GM19035 (cell line): ENCODE measurements around the gene ADGRD1.

ENCODE experiments used
- ATAC-seq: cut with Tn5 transposase; IDR thresholded peaks from one replicate; pipeline ENCODE4 v1.9.1; 2021; ENCODE audit not compliant: unreplicated experiment

ADGRD1 gene

GRCh38 chr12:130961921-130962451, 8.3 kb downstream of the ADGRD1 start:
- no peak for ATAC-seq

DNA sequence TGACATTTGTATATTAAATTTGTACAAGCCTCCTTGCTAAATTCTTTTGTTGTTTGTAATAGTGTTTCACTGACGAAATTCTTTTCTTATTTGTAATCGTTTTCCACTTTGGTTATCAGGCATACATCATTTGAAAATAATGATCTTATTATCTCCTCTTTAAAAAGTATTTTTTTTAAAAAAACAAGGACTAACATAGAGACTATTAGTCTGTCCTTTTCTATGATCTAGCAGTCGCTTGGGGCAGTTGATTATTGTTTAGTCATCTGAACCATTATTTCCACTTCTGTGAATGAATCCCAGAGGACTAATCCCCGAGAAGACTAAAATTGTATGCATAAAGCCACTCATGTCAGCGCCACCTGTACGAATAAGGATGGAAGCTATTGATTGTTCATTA, 11.5 kb downstream of the ADGRD1 start:
- no peak for ATAC-seq

GRCh38 chr12:130965668-130966067, 12.0 kb downstream of the ADGRD1 start:
- ATAC-seq: no peak

DNA sequence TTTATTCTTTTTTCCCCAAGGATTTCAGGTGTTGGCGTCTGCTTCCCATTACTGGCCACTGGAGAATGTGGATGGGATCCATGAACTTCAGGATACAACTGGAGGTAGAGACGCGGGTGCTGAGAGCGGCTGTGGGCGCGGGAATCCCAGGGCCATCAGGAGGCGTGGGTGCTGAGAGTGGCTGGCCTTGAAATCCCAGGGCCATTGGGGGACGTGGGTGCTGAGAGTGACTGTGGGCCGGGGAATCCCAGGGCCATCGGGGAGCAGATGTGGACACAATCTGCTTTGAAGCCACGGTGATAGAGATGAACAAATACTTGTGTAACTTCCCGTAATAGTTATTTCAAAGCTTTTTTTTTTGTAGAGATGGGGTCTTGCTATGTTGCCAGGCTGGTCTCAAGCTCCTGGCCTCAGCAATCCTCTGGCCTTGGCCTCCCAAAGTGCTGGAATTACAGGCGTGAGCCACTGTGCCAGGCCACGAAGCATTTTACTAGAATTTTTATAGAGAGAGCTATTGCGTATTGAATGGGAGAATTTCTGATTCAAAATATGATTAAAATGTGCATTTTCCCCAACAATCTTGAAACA, 12.8 kb downstream of the ADGRD1 start:
- no peak for ATAC-seq

DNA sequence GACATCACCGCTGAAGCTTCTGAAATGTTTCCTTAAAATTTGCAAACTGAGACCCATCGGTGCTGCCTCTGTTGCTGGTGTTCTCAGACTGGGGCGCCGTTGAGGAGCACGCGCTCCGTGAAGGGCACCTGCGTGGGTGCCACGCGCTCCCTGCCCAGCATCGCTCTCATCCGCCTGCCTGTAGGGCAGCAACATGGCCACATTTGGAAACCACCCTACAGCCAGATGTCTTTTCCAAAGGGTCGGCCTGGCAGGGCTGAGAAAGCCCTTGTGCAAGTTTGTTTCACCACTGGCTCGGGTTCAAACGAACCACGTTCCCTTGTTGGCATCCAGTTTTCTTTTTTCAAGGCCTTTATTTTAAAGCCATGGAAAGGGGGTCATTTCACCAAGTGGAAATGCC, 13.9 kb downstream of the ADGRD1 start:
- ATAC-seq: no peak

- no peak for ATAC-seq
These were observed 14.9 kb downstream of the ADGRD1 start for GRCh38 chr12:130968611-130969010.

DNA sequence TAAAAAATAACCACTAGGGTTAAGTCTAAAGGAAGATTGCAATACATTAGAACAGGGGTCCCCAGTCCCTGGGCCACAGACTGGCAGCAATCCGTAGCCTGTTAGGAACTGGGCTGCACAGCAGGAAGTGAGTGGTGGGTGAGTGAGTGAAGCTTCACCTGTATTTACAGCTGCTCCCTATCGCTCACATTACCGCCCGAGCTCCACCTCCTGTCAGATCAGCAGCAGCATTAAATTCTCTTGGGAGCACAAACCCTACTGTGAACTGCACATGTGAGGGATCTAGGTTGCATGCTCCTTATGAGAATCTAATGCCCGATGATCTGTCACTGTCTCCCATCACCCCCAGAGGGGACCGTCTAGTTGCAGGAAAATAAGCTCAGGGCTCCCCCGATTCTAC, 15.5 kb downstream of the ADGRD1 start:
- no peak for ATAC-seq

DNA sequence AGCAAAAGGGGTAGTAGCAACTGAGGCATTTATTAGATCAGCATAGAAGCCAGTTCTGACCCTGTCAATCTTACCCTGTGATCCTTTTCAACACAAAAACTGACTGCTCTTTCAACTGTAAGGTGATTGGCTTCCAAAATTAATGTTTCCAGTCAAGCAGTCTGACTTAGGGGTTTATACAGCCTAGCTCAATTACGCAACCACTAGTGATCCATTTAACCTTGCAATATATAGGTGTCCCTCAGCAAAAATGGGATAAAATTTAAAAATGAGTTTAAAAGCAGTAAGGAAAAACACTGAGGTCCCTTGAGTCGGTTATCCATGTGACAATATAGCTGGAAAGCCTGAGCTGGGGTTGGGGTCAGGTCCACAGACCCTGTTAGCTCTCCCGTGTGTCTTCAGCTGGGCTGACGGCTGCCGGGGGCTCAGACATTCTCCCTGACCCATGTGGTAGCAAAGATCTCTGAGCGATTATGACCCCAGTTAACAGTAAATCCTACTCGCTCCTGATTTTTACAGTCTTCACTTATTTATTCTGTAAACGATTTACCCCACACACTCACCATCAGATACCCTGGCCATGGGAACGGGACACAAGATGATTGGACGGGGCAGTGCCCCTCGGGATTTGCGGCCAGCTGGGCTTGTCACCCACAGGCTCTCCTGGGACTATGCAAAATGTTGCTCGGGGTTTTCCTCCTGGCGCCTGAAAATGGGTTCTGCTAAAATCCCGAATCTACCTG, 16.6 kb downstream of the ADGRD1 start:
- peak; percentile 50 for ATAC-seq

GRCh38 chr12:130970908-130971233, 17.2 kb downstream of the ADGRD1 start:
- ATAC-seq: no peak

DNA sequence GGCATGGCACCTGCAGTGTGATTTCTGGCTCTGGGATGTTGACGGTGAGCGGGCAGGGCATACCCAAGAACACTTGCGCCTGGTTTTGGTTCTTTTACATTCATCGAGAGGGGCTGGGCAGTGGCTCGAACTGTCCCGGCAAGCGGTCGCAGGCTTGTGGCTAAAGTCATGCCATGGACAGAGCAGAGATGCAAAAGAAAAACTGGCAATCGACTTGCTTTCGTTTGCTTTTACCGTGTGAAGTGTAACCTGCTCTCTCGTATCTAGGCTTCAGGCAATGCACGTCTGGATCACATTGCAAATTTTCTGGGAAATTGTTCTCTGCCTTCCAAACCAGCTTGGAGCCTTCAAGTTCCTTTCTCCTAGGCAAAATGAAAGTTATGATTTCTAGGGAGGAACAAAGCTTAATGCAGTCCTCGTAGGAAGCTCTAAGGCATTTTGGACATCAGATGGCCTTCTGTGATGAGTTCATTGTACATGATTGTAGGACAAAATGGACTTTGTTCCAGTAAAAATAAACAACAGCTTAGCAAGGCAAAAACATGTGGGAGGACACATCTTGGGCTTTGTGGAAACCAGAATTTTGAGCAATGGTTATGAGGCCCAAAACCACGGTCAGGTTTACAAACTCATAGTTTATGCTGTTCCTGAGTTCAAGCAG, 18.3 kb downstream of the ADGRD1 start:
- ATAC-seq: no peak

DNA sequence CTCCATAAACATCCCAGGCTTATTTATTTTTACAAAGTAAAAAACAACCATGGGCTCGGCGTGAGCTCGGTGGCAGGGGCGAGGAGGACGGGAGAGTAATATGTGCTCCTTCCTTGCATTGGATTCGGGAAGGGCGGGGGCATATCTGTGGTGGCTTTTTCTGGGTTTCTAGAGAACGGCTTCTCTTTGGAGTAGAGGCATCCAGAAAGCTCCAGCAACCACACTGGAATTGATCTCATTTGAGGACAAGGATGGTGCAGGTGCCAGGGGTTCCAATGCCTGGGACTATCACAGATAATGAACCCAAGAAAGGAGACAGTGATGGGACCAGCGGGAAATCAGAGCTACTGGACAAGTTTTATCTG, 18.9 kb downstream of the ADGRD1 start:
- ATAC-seq: no peak

DNA sequence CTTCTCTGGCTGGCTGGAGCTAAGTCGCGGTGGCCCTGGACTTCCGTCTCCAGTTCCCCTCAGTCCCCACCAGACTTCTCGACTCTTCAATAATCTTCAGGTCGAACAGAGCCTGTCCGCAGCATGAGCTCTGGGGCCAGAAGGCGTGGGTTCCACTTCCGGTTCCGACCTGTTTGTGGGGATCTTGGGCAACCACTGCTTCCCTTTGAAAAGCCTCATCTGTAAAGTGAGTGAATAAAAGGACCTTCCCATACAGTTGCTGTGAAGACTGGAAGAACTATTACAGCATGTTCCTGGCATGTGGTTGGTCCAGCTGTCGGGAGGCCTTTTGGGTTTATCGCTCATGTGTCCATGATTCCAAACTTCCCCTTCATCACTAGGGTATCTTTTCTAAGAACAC, 19.4 kb downstream of the ADGRD1 start:
- ATAC-seq: no peak

- ATAC-seq: no peak
These were observed 20.2 kb downstream of the ADGRD1 start for GRCh38 chr12:130973906-130974305.

DNA sequence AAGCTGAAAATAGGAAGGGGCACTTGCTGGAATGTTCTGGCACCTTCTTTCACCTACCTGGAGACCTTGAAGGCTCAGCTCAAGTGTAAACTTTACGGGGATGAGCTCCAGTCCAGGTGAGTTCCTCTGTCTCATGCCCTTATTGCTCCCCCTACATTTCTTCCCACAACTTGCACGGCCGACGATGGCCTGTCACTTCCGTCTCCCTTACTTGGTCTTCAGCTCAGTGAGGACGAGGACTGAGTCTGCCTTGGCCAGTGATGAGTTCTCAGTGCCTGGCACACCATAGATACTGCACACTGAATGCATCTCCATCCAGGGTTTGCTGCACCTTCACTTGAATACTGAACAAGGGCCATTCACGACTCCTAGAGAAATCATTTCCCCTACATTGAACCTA, 21.4 kb downstream of the ADGRD1 start:
- ATAC-seq: no peak

- no peak for ATAC-seq
These were observed 22.5 kb downstream of the ADGRD1 start for GRCh38 chr12:130976171-130976720.

DNA sequence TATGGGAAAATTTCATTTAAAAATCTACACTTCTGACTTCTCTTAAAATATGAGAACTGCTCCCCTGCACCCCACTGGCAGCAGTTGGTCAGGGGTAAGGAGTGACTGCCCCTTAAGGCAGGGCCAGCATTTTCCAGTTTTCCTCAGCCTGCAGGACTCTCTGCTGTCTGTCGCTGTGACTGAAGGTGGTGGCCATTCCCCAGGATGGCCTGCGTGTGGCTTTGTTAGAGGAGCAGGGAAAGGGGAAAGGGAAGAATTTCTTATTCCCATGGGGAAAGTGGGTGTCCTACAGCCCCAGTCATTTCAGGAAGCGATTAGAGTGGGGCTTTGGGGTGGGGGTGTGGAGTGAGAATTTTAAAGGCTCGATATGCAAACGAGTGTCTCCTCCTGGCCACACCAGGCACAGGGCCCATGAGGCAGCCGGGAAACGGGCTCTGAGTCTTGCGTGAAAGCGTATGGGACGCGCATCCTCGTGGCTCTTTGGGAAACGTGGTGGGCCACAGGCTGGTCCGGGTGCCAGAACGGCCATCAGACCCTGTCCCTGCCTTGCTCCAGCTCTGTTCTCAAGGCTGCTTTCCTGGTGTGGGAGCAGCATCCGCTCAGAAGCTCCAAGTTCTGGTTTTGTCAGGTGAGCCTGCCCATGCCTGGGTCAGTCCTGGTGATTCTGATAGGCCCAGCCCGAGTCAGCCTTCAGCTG, 23.5 kb downstream of the ADGRD1 start:
- no peak for ATAC-seq

DNA sequence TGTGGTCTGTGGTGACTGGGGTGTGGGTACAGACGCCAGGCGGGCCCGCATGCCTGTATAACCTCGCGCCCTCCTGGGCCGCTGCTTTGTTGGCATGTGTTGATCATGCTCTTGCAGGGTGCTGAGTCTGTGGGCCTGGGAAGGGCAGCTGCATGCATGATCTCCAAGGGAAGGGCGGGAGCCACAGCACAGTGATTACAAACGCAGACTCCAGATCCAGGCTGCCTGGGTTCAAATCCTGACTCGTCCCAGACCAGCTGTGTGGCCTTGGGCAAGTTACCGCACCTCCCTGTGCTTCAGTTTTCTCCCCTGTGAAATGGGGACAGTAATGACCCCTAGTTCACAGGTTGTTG, 24.0 kb downstream of the ADGRD1 start:
- no peak for ATAC-seq

DNA sequence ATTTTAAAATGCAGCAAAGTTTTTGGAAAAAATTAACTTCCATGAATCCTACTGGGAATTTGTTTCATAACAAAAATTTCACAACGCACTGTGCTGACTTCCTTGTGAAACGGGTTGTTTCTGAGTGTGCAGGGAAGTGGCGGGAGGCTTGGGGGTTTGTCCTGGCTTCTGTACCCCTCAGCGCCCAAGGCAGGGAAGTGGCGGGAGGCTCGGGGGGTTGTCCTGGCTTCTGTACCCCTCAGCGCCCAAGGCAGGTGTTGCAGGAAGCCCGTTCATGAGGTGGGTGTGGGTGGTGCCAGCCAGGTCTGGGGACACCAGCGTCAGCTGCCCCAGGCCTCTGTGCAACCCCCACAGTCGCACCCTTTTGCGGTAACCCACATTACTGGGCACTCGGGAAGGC, 25.1 kb downstream of the ADGRD1 start:
- ATAC-seq: no peak

GRCh38 chr12:130981074-130981742, 27.5 kb downstream of the ADGRD1 start:
- ATAC-seq: no peak

DNA sequence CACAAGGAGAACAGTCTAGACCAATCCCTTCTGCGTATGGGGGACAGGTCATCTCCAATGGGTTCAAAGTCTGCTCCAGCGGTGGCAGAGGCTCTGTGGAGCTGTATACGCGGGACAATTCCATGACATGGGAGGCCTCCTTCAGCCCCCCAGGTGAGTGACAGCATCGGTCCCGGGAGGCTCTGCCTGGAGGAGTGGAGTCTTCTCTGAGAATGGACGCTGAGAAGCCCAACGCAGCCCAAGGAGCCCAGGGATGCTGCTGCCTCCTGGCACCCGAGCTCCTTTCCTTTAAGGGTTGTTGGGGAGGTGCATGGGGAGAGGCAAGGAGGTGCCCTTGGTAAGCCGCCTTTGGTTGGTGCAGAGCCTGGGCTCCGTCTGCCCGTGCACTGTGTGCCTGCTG, 28.2 kb downstream of the ADGRD1 start:
- ATAC-seq: no peak
